K562 (cell line): ENCODE results near the gene LONRF2. TPM values are rescaled to one million over a fixed set of nuclear protein-coding genes. Genes with fewer than 3 reads are reported as not detected.

Experiments
- CREM ChIP-seq: IDR thresholded peaks from 2 replicates; pipeline ENCODE4 v1.6.1; 2014; ENCODE audit warnings: antibody characterized with exemption, low read depth
- E2F5 ChIP-seq: sonication (generic); formaldehyde crosslinking; IDR thresholded peaks from 2 replicates; pipeline ENCODE4 v1.8.0; 2022; ENCODE audit warnings: mild to moderate bottlenecking, missing genetic modification reagents
- FOXP1 ChIP-seq: sonication (generic); formaldehyde crosslinking; IDR thresholded peaks from 2 replicates; pipeline ENCODE4 v1.8.0; 2022; ENCODE audit warnings: mild to moderate bottlenecking, missing genetic modification reagents
- ILK ChIP-seq: fragments of 450-650 bp; IDR thresholded peaks from 2 replicates; pipeline ENCODE4 v1.6.1; 2016; ENCODE audit warnings: missing genetic modification characterization, low read depth, mild to moderate bottlenecking, missing compliant biosample characterization, moderate library complexity, borderline replicate concordance
- KDM1A ChIP-seq, 2 experiments: fragments of 450-650 bp; IDR thresholded peaks; 2 replicates each; pipeline ENCODE4 v1.6.1; 2016; ENCODE audit warnings: mild to moderate bottlenecking in 2 of 2
- MYC ChIP-seq, 2 experiments: fragments of 250-450 bp in 1 of 2; sonication (Bioruptor Pico) in 1 of 2; IDR thresholded peaks; 2 replicates each; pipeline versions ENCODE4 v1.5.1 to v1.6.1; 2012 to 2021; ENCODE audit warnings: low read depth in 2 of 2, borderline replicate concordance in 1 of 2, improper control_type of control experiment in 1 of 2, low read length in 1 of 2, mild to moderate bottlenecking in 1 of 2, moderate library complexity in 1 of 2
- PHF20 ChIP-seq: fragments of 450-650 bp; IDR thresholded peaks from 2 replicates; pipeline ENCODE4 v1.6.1; 2018; ENCODE audit not compliant: partially characterized antibody
- PURB ChIP-seq: sonication (generic); formaldehyde crosslinking; IDR thresholded peaks from 2 replicates; pipeline ENCODE4 v1.9.0; 2021; ENCODE audit warnings: low read depth, mild to moderate bottlenecking, missing genetic modification reagents
- SIRT6 ChIP-seq: IDR thresholded peaks from one replicate; pipeline ENCODE4 v1.6.1; 2012; ENCODE audit warnings: low read depth, mild to moderate bottlenecking, control low read depth, inconsistent platforms, low read length, moderate library complexity
- XRCC5 ChIP-seq: fragments of 200-400 bp; formaldehyde crosslinking; IDR thresholded peaks from 2 replicates; pipeline ENCODE4 v1.6.1; 2017; ENCODE audit warnings: low read depth, mild to moderate bottlenecking, low read length
- polyA plus RNA-seq, 8 experiments: library from polyadenylated mRNA; depleted of rRNA in 4 of 8; stranded (reverse) in 5 of 8; unstranded in 3 of 8; fragments of >200 nt; fragmentation: Nextera tagmentation in 2 of 8; fragmentation: Illumina TruSeq in 1 of 8; extraction: Ambion mirVana in 2 of 8; extraction: Trizol in 1 of 8; gene quantifications; 2 replicates each; pipeline versions ENCODE4 v1.2.1 to v1.2.3, GENCODE V29; 2011 to 2014; ENCODE audit warnings: inconsistent platforms in 1 of 8, missing spikeins in 1 of 8
- total RNA-seq, 7 experiments: library from RNA; depleted of rRNA in 6 of 7; stranded (reverse); fragments of >200 nt in 6 of 7; fragmentation: Illumina TruSeq in 2 of 7; extraction: Trizol in 2 of 7; gene quantifications; 2 replicates each; pipeline versions ENCODE4 v1.2.1 to v1.2.3, GENCODE V29; 2011 to 2021; ENCODE audit warnings: low replicate concordance in 1 of 7
- TF ChIP-seq, protein P1 (sequence below): fragments of 450-650 bp; conservative IDR thresholded peaks from 2 replicates; pipeline ENCODE4 v1.6.1; 2016; ENCODE audit warnings: missing genetic modification characterization, low read depth, mild to moderate bottlenecking, control low read depth, missing compliant biosample characterization
- TF ChIP-seq, protein P2 (sequence below): sonication (generic); formaldehyde crosslinking; IDR thresholded peaks from 2 replicates; pipeline ENCODE4 v1.8.0; 2022; ENCODE audit warnings: mild to moderate bottlenecking, missing genetic modification reagents
- TF ChIP-seq, protein P3 (sequence below): fragments of 450-650 bp; IDR thresholded peaks from 2 replicates; pipeline ENCODE4 v1.6.1; 2016; ENCODE audit warnings: antibody characterized with exemption

LONRF2 gene
- total and polyA plus RNA-seq, 9 of the 15 experiments (the other 6 are each of a cell fraction or from before 2014, with no cell fraction given) = 0.35 to 5.0 (median 2.7) TPM

DNA sequence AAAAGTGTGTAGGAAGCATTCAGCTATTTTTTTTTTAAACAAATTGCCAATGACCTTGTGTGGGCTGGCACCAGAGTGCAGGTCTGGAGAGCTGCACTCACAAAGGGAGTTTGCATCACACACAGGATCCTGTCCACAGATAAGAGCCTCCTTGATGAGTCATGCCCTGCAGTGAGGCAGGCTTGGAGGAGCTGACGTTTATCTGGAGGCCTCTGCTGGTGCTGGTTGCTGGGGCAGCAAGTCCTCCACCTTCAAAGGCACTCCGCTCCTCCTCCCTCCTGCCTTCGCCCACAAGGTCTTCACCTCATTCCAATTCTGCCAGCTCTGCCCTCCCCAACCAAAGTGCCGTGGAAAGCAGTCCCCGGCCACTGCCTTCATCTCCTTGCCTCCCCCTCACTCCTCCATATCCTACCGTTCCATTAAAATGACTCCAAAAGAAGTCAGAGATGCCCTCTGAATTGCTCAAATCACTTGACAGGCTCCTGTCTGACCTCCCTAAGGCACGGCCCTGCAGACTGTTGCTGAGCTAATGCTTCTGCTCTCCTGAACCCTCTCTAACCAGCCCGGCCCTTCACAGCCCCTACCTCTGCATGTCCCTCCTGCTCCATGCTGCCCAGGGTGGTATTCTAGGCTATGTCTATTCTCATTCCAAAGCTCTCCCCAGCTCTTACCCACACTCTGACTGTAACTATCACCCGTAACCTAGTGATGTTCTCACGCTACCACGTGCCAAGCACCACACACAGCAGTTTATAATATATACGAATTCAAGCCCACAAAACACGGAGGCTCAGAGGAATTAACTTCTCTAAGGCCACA lies 30.9 kb downstream of the LONRF2 start (continued):
- TF ChIP-seq KDM1A (IDR thresholded peaks at IDR 0.05) (peak; percentile 54 to 57), PURB (CRISPR knock-in tag) (no peak), MYC (IDR thresholded peaks at IDR 0.05; ENCODE audit: low read depth, low read length) (peak; percentile 65), MYC (CRISPR knock-in tag; IDR thresholded peaks at IDR 0.05; ENCODE audit: borderline replicate concordance, low read depth) (0 out of 2 replicates have a peak, but pooled peaks have one; percentile 31), E2F5 (no peak), SIRT6 (no peak), CREM (peak; percentile 96), ILK (tag) (no peak), XRCC5 (0 out of 2 replicates have a peak, but pooled peaks have one; percentile 49), FOXP1 (CRISPR knock-in tag) (no peak), PHF20 (no peak)
- TF ChIP-seq, protein P1, sequence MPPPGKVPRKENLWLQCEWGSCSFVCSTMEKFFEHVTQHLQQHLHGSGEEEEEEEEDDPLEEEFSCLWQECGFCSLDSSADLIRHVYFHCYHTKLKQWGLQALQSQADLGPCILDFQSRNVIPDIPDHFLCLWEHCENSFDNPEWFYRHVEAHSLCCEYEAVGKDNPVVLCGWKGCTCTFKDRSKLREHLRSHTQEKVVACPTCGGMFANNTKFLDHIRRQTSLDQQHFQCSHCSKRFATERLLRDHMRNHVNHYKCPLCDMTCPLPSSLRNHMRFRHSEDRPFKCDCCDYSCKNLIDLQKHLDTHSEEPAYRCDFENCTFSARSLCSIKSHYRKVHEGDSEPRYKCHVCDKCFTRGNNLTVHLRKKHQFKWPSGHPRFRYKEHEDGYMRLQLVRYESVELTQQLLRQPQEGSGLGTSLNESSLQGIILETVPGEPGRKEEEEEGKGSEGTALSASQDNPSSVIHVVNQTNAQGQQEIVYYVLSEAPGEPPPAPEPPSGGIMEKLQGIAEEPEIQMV = no peak
- TF ChIP-seq, protein P2, sequence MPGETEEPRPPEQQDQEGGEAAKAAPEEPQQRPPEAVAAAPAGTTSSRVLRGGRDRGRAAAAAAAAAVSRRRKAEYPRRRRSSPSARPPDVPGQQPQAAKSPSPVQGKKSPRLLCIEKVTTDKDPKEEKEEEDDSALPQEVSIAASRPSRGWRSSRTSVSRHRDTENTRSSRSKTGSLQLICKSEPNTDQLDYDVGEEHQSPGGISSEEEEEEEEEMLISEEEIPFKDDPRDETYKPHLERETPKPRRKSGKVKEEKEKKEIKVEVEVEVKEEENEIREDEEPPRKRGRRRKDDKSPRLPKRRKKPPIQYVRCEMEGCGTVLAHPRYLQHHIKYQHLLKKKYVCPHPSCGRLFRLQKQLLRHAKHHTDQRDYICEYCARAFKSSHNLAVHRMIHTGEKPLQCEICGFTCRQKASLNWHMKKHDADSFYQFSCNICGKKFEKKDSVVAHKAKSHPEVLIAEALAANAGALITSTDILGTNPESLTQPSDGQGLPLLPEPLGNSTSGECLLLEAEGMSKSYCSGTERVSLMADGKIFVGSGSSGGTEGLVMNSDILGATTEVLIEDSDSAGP (CRISPR knock-in tag) = 0 out of 2 replicates have a peak, but pooled peaks have one; percentile 60
- TF ChIP-seq, protein P3, sequence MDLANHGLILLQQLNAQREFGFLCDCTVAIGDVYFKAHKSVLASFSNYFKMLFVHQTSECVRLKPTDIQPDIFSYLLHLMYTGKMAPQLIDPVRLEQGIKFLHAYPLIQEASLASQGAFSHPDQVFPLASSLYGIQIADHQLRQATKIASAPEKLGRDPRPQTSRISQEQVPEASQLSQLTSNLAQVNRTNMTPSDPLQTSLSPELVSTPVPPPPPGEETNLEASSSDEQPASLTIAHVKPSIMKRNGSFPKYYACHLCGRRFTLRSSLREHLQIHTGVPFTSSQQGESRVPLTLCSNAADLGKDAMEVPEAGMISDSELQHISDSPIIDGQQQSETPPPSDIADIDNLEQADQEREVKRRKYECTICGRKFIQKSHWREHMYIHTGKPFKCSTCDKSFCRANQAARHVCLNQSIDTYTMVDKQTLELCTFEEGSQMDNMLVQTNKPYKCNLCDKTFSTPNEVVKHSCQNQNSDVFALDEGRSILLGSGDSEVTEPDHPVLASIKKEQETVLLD = peak; percentile 80; the same call in 1 of the 2 replicates
